Measurements from ENCODE around the gene NRXN3.

DNA sequence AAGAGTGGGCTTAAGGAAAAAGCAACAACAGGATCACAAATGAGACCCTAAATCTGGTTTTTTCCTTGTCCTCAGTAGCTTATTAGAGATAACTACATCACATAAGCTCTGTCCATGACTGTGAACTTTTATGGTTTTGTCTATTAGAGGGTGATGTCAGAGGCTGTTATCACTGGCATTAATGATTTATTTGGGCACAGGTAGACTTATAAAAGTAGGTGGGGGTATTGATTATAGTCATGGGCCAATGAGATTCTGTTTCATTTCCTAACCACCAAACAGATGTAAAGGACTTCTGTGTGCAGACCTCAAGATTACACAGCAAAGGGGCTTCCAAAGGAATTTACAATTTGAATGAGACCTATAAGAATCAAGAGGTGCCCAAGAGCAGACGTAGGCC lies 316.4 kb downstream of the NRXN3 start:
- TF ChIP-seq CTCF (IDR thresholded peaks at IDR 0.05): no peak
- TF ChIP-seq POLR2A (IDR thresholded peaks at IDR 0.05): no peak

Measured in body of pancreas (tissue), 4 donors.